ENCODE measurements around the gene AKT1. TPM values are rescaled to one million over a fixed set of nuclear protein-coding genes. Genes with fewer than 3 reads are reported as not detected.

The AKT1 gene
- total and polyA plus RNA-seq, 2 of the 13 experiments (the other 11 are each of a cell fraction or from before 2014, with no cell fraction given) = 96.2 to 116 TPM

GRCh38 chr14:104816616-104816884, 21.0 kb upstream of the AKT1 start (continued):
- TF ChIP-seq PLRG1 (conservative IDR thresholded peaks at IDR 0.05) (no peak), ZBTB20 (CRISPR knock-in tag; IDR thresholded peaks at IDR 0.05; ENCODE audit: borderline replicate concordance, low read depth) (no peak), ZUFSP (CRISPR knock-in tag; IDR thresholded peaks at IDR 0.05; ENCODE audit: borderline replicate concordance) (no peak), PTBP1 (IDR thresholded peaks at IDR 0.05; ENCODE audit: low read depth, low read length, poor library complexity, severe bottlenecking) (no peak), MTA3 (CRISPR knock-in tag; IDR thresholded peaks at IDR 0.05) (no peak), ELF4 (CRISPR knock-in tag; IDR thresholded peaks at IDR 0.05; ENCODE audit: borderline replicate concordance) (no peak), KLF12 (CRISPR knock-in tag; IDR thresholded peaks at IDR 0.05; ENCODE audit: borderline replicate concordance) (no peak), MED1 (CRISPR knock-in tag; IDR thresholded peaks at IDR 0.05) (no peak), ATF5 (CRISPR knock-in tag; IDR thresholded peaks at IDR 0.05; ENCODE audit: low read depth) (no peak), TEF (CRISPR knock-in tag; IDR thresholded peaks at IDR 0.05) (0 out of 2 replicates have a peak, but pooled peaks have one; percentile 2), ZSCAN9 (CRISPR knock-in tag; IDR thresholded peaks at IDR 0.05; ENCODE audit: borderline replicate concordance) (no peak), ISL2 (CRISPR knock-in tag; IDR thresholded peaks at IDR 0.05) (0 out of 2 replicates have a peak, but pooled peaks have one; percentile 9), REST (IDR thresholded peaks at IDR 0.05; ENCODE audit: borderline replicate concordance in 1 of 2, low read depth in 1 of 2, low read length in 2 of 2) (no peak), SMC3 (IDR thresholded peaks at IDR 0.05; ENCODE audit: low read length) (no peak), ZEB1 (IDR thresholded peaks at IDR 0.05; ENCODE audit: insufficient replicate concordance, low read depth) (no peak), TGIF2 (CRISPR knock-in tag; IDR thresholded peaks at IDR 0.05) (no peak), SKIL (CRISPR knock-in tag; IDR thresholded peaks at IDR 0.05; ENCODE audit: borderline replicate concordance) (no peak), WIZ (CRISPR knock-in tag; IDR thresholded peaks at IDR 0.05) (no peak), STAG1 (CRISPR knock-in tag; IDR thresholded peaks at IDR 0.05) (no peak), ZNF784 (CRISPR knock-in tag; IDR thresholded peaks at IDR 0.05; ENCODE audit: borderline replicate concordance) (no peak), PAX8 (CRISPR knock-in tag; IDR thresholded peaks at IDR 0.05; ENCODE audit: borderline replicate concordance) (no peak), CREM (IDR thresholded peaks at IDR 0.05) (0 out of 2 replicates have a peak, but pooled peaks have one; percentile 5), CREM (CRISPR knock-in tag; IDR thresholded peaks at IDR 0.05) (no peak)
